Activated gamma-delta T cell treated with anti-CD3 and anti-CD28 coated beads, Interleukin-2, amount 50 U/mL, for 16 hours (primary cell): Measurements from ENCODE around the gene FILIP1.

ENCODE experiments used
- DNase-seq: peaks from one replicate; pipeline ENCODE4 v3.0.0-alpha.2; 2020; ENCODE audit warnings: low read depth

Gene FILIP1

GRCh38 chr6:75492386-75493153, 1.0 kb downstream of the FILIP1 start:
- DNase-seq = no peak

GRCh38 chr6:75491291-75491690, 2.3 kb downstream of the FILIP1 start:
- DNase-seq = no peak

DNA sequence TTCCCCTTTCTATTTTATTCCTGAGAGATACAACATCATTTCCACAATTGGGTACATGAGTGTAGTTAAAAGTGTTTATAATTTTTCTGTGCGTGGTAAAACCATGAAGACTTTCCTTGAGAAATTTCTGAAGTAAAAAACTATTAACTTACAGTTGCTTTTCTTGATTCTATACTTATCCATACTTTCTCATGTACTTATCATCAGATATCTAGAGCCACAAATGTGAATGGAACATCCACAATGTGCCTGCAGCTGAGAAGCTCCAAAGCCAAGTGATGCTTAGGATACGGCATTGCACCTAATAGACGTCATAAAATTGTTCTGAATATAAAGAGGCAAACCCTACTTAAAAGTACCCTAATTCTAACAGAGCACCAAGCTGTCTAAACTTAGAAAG, 2.9 kb downstream of the FILIP1 start:
- no peak for DNase-seq

GRCh38 chr6:75489025-75489424, 4.6 kb downstream of the FILIP1 start:
- no peak for DNase-seq

GRCh38 chr6:75488033-75488432, 5.6 kb downstream of the FILIP1 start:
- DNase-seq = no peak

GRCh38 chr6:75486850-75487518, 6.6 kb downstream of the FILIP1 start:
- no peak for DNase-seq

DNA sequence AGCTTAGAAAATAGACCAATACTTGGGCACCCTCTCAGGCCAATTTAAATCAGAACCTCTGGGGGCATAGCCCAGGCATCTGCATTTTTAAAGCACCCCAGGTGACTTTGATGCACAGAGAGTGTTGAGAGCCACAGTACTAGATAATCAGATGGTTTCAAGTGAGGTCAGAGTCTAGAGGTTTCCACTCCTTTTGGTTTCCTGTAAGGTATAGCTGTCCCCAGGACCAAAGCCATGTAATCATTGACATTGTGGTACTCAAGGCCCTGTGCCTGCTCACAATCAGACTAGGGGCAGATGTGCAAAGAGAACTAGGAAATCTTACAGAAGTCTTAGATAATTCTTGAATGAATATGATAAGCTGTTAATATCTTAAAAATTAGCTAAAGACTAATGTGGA, 9.1 kb downstream of the FILIP1 start:
- no peak for DNase-seq

DNA sequence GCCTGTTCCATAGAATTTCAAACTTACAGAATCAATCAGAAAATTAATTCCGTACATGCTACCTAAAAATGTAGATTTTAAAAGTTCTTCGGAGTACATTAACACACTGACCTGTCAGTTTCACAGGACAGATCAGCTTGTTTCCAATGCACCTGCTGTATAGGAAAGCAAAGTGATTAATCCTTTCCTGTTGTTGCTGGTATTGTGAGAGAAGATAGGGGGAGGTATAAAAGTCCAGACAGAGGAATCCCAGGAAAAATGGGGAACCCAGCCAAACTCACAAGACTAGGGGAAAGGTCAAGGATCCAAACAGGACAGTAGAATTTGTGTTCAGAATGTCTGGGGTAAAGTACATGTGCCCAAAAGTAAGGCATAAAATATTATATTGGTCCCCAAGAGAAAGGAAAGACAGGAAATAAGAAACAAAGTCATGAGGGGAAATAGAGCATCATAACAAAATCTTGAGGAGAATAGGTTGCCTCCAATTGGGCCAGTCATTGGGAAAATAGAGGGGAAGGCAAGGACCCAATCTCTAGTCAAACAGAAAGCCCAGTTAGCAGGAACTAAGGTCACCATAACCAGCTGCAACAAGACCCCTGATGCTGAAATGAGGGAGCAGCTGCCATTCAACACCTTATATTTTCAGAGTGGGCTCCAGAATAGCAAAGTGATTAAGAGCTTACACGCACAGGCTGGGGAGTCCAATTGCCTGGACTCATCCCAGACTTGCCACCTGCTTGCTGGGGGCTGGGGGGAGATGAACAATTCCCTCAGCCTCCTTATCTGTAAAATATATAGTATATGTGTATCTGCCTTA, 10.3 kb downstream of the FILIP1 start:
- no peak for DNase-seq

DNA sequence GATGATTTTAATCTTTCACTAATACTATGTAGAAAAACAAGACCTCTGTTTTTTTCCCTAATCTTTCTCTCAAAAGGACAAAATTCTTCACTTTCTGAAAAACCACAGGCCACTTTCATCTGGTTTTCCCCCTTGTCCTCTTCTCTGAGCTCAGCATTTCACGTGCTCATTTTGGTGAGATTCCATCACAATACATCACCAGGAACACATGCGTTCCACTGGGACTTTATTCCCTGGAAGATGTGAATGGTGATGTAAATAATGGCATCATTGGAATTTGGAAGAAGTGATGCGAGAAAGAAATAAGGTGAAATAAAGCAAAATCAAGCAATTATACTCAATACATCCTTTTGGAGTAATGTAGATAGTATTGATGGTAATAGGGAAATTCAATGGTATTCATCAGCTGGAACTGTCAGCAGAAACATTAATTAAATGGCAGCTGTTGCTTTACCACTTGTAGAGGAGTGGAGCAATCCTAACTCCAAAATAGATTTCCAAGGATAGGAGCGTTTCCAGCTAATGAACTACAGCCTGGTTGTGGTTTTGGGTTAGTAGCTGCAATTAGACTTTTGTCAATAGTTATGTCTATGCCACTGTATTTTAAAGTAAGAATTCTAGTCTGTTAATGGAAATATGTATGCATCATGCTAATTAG, 11.5 kb downstream of the FILIP1 start:
- DNase-seq = no peak

GRCh38 chr6:75481394-75481793, 12.2 kb downstream of the FILIP1 start:
- DNase-seq = no peak

- DNase-seq = no peak
These were observed 13.2 kb downstream of the FILIP1 start for GRCh38 chr6:75480425-75480824.

DNA sequence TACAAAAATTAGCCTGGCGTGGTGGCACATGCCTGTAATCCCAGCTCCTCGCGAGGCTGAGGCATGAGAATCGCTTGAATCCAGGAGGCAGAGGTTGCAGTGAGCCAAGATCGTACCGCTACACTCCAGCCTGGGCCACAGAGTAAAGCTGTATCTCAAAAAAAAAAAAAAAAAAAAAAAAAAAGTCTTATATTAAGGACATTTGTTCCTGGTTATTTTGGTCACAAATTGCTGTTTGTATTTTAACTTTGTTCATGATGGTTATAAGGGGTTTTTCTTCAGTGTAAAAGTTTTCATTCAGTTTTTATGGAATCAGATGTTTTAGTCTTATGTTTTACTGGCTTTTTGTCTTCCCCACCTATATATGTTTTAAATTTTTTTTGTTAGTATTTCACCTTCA, 13.9 kb downstream of the FILIP1 start:
- no peak for DNase-seq

DNA sequence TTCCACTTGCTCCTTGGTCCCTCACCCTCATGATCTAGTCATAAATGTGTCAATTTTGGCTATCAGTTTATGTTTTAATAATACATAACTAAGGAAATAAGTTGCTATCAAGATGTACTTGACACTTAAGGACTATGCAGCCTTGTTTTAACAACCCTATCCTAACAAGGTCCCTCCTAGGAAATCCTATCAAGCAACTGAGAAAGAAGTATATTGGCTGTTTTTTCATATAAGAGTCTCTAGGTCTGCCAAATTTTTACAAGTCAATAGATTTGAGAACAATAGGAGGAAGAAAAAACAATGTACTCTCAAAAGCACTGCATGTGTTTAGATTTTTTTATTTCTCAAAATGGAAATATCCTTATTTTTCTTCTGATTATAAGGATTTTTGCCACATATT, 14.7 kb downstream of the FILIP1 start:
- no peak for DNase-seq

- no peak for DNase-seq
These were observed 20.7 kb downstream of the FILIP1 start for GRCh38 chr6:75472885-75473284.

DNA sequence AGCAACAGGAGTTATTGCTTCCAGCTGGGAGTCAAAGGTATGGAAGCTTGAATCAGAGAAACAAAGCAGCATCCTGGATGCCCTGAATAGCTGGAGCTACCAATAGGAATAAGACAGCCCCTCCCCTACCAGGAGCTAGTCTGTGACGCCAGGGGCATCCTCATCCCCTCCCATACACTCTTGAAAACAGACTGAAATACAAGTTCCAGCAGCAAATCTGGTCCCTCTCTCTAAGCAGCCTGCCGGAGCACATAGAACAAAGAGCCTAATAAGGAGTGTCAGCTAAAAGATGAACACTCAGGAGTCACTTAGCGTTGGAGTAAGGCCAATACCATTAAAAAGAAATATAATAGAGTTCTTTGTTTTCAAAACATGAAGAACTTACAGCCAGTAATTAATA, 25.6 kb downstream of the FILIP1 start:
- DNase-seq = no peak

- DNase-seq = no peak
These were observed 26.3 kb downstream of the FILIP1 start for GRCh38 chr6:75467284-75467683.

DNA sequence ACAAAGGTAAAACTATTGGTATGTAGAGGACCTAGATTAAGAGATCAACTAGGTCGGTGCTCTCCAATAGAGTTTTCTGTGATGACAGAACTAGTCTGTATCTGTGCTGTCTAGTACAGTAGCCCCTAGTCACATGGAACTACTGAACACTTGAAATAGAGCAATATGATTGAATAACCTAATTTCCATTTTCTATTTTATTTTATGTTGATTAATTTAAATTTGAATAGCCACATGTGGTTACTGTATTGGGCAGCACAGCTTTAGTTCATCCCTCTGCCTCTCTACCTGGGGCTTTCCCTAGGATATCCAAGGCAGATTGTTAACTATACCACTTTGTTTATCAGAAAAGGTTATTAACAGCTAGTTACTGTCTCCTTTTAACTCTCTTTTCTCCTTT, 27.0 kb downstream of the FILIP1 start:
- no peak for DNase-seq

DNA sequence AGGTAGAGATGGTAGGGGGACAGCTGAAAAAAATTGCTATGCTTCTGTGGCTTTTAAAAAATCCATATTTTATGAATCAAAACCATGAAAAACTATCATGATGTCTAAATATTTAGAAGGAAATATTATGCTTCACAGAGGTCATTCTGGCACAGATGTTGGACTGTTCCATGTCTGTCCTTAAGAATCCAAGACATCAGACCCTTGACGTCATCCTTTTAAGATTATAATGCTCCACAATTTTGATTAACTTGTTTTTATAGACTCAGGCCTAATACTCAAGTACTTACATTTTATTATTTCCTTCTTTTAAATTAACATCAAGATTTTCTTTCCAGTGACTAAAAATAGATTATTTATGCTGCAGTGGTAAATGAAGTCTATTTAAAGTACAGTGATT, 29.7 kb downstream of the FILIP1 start:
- DNase-seq = no peak

DNA sequence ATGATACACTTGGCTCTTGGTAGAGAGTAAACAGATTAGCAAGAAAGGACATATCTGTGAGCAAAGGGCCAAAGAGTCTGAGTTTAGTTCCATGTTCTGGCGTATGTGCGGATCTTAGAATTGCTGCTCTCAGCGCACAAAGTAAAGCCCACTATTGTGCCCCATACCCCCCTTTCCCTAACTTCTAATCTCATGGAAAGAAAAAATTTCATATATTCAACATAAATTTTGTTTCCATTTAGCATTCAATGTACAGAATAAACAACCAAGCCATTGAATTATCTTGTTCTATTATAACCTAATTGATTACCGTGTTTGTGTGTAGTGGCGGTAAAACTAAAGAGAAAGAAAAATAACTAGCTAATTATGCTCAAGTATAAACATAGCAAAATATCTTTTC, 30.5 kb downstream of the FILIP1 start:
- no peak for DNase-seq

GRCh38 chr6:75460681-75461080, 32.9 kb downstream of the FILIP1 start:
- no peak for DNase-seq

DNA sequence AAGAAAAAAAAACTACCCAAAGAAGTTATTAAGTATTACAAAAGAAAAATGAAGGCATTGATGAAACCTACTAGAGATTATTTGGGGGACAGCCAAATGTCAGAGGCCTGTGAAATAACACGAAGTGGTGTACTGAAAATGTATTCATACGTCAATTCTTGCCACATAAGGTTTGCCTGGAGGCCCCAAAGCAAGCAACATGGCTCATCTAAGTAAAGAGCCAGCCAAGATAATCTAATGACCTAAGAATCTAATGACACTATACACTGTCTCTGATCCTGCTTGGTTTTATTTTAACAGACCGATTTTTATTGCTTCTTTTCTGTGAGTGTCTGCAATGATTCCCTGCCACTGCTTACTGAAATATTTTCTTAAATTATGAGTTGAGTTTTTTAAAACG, 34.7 kb downstream of the FILIP1 start:
- DNase-seq = no peak

- DNase-seq = no peak
These were observed 42.7 kb downstream of the FILIP1 start for GRCh38 chr6:75450903-75451302.
